ENCODE measurements around the gene OLFML3. TPM values are rescaled to one million over a fixed set of nuclear protein-coding genes. Genes with fewer than 3 reads are reported as not detected.
"Not testable (repeated sequence)": the region's sequence is repeated elsewhere in the genome, so short reads cannot be mapped to it uniquely, and the experiment has no call there.

Gene OLFML3
- total RNA-seq, 4 donors from 2014 or later = 86.6 to 302 (median 122) TPM

GRCh38 chr1:113945329-113945728 lies 33.9 kb upstream of the OLFML3 start:
- no peak overlapping the region for H3K27ac ChIP-seq

DNA sequence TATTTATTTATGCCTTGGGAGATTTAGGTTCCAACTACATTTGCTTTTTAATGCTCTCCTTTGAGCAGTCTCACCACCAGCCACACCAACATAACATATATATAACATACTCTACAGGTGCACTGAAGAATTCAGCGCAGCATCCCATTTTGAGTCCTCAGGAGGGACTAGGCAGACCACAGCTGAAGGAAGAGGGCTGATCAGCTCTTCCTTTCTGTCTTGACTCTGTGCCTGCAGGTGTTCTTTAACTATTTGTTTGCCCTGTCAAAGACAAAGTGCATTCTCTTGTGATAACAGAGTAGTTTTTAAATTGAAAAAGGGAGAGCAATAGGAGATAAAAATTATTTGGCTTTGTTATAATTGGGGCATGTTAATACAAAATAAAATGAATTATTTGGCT lies 33.2 kb upstream of the OLFML3 start:
- no peak for TF ChIP-seq POLR2A (IDR thresholded peaks at IDR 0.05)
- TF ChIP-seq, protein P1, sequence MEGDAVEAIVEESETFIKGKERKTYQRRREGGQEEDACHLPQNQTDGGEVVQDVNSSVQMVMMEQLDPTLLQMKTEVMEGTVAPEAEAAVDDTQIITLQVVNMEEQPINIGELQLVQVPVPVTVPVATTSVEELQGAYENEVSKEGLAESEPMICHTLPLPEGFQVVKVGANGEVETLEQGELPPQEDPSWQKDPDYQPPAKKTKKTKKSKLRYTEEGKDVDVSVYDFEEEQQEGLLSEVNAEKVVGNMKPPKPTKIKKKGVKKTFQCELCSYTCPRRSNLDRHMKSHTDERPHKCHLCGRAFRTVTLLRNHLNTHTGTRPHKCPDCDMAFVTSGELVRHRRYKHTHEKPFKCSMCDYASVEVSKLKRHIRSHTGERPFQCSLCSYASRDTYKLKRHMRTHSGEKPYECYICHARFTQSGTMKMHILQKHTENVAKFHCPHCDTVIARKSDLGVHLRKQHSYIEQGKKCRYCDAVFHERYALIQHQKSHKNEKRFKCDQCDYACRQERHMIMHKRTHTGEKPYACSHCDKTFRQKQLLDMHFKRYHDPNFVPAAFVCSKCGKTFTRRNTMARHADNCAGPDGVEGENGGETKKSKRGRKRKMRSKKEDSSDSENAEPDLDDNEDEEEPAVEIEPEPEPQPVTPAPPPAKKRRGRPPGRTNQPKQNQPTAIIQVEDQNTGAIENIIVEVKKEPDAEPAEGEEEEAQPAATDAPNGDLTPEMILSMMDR (IDR thresholded peaks at IDR 0.05) = no peak
- H3K27ac ChIP-seq = no peak overlapping the region
- H3K4me3 ChIP-seq = no peak overlapping the region
- no peaks in the 10 kb centered on the region for H3K27me3 ChIP-seq
- no peak for DNase-seq
- no peaks in the 10 kb centered on the region for H3K9me3 ChIP-seq
- H3K4me1 ChIP-seq = peaks cover 0 to 10% of the 10 kb centered on the region in 2 donors
- intact Hi-C loops (cut with DNase I; ENCODE audit: low total_unique reads) = no loop called here
- no peaks in the 10 kb centered on the region for H3K36me3 ChIP-seq

More at GRCh38 chr1:113945329-113945728, 33.9 kb upstream of the OLFML3 start:
- intact Hi-C loops (cut with DNase I; ENCODE audit: low total_unique reads) = no loop called here
- Histone ChIP-seq H3K9me3 (no peaks in the 10 kb centered on the region), H3K36me3 (no peaks in the 10 kb centered on the region), H3K4me3 (no peak overlapping the region), H3K4me1 (peaks cover 0 to 10% of the 10 kb centered on the region in 2 donors), H3K27me3 (no peaks in the 10 kb centered on the region)
- no peak for DNase-seq
- TF ChIP-seq, protein P1 (IDR thresholded peaks at IDR 0.05) = no peak
- no peak for TF ChIP-seq POLR2A (IDR thresholded peaks at IDR 0.05)

DNA sequence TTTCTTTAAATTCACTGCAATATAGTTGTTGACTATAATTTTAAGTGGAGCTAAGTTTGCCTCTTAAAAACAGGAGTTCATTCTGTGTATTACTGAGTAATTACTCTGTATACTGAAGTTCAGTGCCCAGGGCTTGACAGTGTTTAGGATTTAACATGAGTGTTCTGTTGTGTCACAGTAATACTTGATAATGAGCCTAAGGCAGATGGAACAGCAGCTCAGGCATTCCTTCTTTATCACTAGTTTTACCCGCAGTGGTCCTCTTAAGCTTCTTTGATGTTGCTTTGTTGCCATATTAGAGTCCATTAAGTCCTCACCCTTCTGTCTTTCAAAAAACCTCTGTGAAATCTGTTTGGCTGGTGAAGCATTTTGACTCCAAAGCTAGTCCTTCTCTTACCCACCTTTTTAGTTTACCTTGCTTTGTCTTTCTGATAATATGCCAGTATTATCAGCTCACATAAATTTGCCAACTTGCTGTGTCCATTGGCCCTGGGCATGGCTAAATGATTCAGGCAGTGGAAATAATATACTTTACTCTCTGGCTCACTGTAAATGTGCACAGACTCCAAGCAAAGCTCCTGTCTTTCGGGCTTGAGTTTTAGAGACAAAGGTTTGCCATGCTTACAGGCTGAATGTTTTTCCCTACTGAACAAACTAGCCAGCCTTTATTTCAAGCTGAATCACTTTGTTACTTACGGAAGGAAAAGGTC lies 32.4 kb upstream of the OLFML3 start:
- intact Hi-C loops (cut with DNase I; ENCODE audit: low total_unique reads) = no loop called here
- no peak for DNase-seq
- Histone ChIP-seq H3K27ac (peak overlapping the region; percentile 41 to 57), H3K36me3 (no peaks in the 10 kb centered on the region), H3K27me3 (no peaks in the 10 kb centered on the region), H3K9me3 (no peaks in the 10 kb centered on the region), H3K4me3 (no peak overlapping the region), H3K4me1 (peaks cover 0 to 10% of the 10 kb centered on the region in 2 donors)
- no peak for TF ChIP-seq POLR2A (IDR thresholded peaks at IDR 0.05)
- TF ChIP-seq, protein P1 (IDR thresholded peaks at IDR 0.05) = no peak

DNA sequence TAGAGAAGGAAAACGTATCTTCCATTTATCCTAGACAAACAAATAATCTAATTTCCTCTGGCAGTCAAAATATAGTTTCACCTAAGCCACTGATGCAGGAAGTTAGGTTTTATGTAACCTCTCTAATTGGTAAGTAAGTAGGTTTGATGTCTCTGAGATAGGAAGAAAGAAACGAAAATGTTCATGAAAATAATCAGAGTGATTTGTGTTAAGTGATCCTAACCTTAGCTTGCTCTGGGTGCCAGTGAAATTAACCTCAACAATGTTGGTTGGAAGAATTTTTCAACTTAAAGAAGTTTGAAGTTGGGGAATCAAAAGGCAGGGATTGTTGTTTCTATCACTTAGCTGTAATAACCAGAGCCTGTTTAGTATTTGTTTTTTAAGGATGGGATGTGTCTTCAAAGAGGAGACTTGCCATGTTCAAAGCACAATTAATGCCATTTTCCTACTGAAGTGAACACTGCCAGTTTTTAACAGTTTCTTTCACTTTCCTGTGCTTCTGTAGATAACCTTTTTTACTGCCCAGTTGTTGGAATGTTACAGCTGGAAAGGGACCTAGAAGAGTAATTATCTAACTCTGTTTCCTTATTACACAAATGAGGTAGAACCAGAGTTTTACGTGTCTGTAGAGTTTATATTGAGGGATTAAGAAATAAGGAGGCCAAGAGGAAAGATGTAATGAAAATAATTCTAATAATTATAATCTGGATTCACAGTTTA lies 31.7 kb upstream of the OLFML3 start:
- H3K9me3 ChIP-seq = no peaks in the 10 kb centered on the region
- intact Hi-C loops (cut with DNase I; ENCODE audit: low total_unique reads) = no loop called here
- no peaks in the 10 kb centered on the region for H3K36me3 ChIP-seq
- peak overlapping the region; percentile 41 to 57 for H3K27ac ChIP-seq
- no peak for DNase-seq
- no peaks in the 10 kb centered on the region for H3K27me3 ChIP-seq
- H3K4me3 ChIP-seq = no peak overlapping the region
- peaks cover 0 to 10% of the 10 kb centered on the region in 2 donors for H3K4me1 ChIP-seq
- TF ChIP-seq, protein P1 (IDR thresholded peaks at IDR 0.05) = no peak
- no peak for TF ChIP-seq POLR2A (IDR thresholded peaks at IDR 0.05)

GRCh38 chr1:113948151-113948550 lies 31.1 kb upstream of the OLFML3 start:
- peaks cover 0 to 14% of the 10 kb centered on the region in 2 donors for H3K4me1 ChIP-seq
- intact Hi-C loops (cut with DNase I; ENCODE audit: low total_unique reads); H3K9me3 ChIP-seq; H3K4me3 ChIP-seq; H3K36me3 ChIP-seq; DNase-seq; H3K27me3 ChIP-seq: not testable (repeated sequence)
- H3K27ac ChIP-seq = peak overlapping the region; percentile 41 to 57

Measured in uterus (tissue), 4 donors.